ENCODE measurements around the gene ASB16.

Gene ASB16

GRCh38 chr17:44212507-44213402 lies 42.3 kb downstream of the ASB16 start:
- peaks cover 20% of the 10 kb centered on the region for H3K79me2 ChIP-seq (ENCODE audit: insufficient read depth, low read depth)
- no peaks in the 10 kb centered on the region for H3K27me3 ChIP-seq (ENCODE audit: insufficient read depth, low read depth)
- peaks cover 37% of the 10 kb centered on the region for H3K4me1 ChIP-seq (ENCODE audit: low read depth, poor library complexity, severe bottlenecking)
- H3K4me3 ChIP-seq (IDR thresholded peaks at IDR 0.05; ENCODE audit: insufficient read depth, low read depth, low read length) = no peak overlapping the region
- no peaks in the 10 kb centered on the region for H4K20me1 ChIP-seq (ENCODE audit: insufficient read depth)
- no peak overlapping the region for H2AFZ ChIP-seq (ENCODE audit: low read depth)
- no peak overlapping the region for H3K9ac ChIP-seq
- H3K36me3 ChIP-seq (ENCODE audit: insufficient read depth) = peaks cover 9% of the 10 kb centered on the region; the same call in 1 of the 2 replicates
- no peak overlapping the region for H3K27ac ChIP-seq
- H3K4me2 ChIP-seq = no peak overlapping the region
- no peak for TF ChIP-seq CTCF (conservative IDR thresholded peaks at IDR 0.05; ENCODE audit: low read depth, low read length)

- H3K27me3 ChIP-seq (ENCODE audit: insufficient read depth, low read depth) = no peaks in the 10 kb centered on the region
- H3K36me3 ChIP-seq (ENCODE audit: insufficient read depth) = peaks cover 9% of the 10 kb centered on the region; the same call in 1 of the 2 replicates
- no peaks in the 10 kb centered on the region for H4K20me1 ChIP-seq (ENCODE audit: insufficient read depth)
- TF ChIP-seq CTCF (conservative IDR thresholded peaks at IDR 0.05; ENCODE audit: low read depth, low read length) = no peak
- peaks cover 37% of the 10 kb centered on the region for H3K4me1 ChIP-seq (ENCODE audit: low read depth, poor library complexity, severe bottlenecking)
- no peak overlapping the region for H2AFZ ChIP-seq (ENCODE audit: low read depth)
- no peak overlapping the region for H3K9ac ChIP-seq
- H3K27ac ChIP-seq = no peak overlapping the region
- H3K4me2 ChIP-seq = no peak overlapping the region
- H3K4me3 ChIP-seq (IDR thresholded peaks at IDR 0.05; ENCODE audit: insufficient read depth, low read depth, low read length) = no peak overlapping the region
- peaks cover 25% of the 10 kb centered on the region for H3K79me2 ChIP-seq (ENCODE audit: insufficient read depth, low read depth)
These were observed 43.1 kb downstream of the ASB16 start for GRCh38 chr17:44213403-44214229.

GRCh38 chr17:44214230-44214494 lies 43.7 kb downstream of the ASB16 start:
- Histone ChIP-seq H3K27ac (no peak overlapping the region), H4K20me1 (ENCODE audit: insufficient read depth) (no peaks in the 10 kb centered on the region), H2AFZ (ENCODE audit: low read depth) (no peak overlapping the region), H3K4me1 (ENCODE audit: low read depth, poor library complexity, severe bottlenecking) (peaks cover 36% of the 10 kb centered on the region), H3K27me3 (ENCODE audit: insufficient read depth, low read depth) (no peaks in the 10 kb centered on the region), H3K4me3 (IDR thresholded peaks at IDR 0.05; ENCODE audit: insufficient read depth, low read depth, low read length) (no peak overlapping the region), H3K4me2 (no peak overlapping the region), H3K36me3 (ENCODE audit: insufficient read depth) (peaks cover 9% of the 10 kb centered on the region; the same call in 1 of the 2 replicates), H3K79me2 (ENCODE audit: insufficient read depth, low read depth) (peaks cover 25% of the 10 kb centered on the region), H3K9ac (no peak overlapping the region)
- TF ChIP-seq CTCF (conservative IDR thresholded peaks at IDR 0.05; ENCODE audit: low read depth, low read length) = no peak

- peaks cover 9% of the 10 kb centered on the region; the same call in 1 of the 2 replicates for H3K36me3 ChIP-seq (ENCODE audit: insufficient read depth)
- no peak overlapping the region for H2AFZ ChIP-seq (ENCODE audit: low read depth)
- TF ChIP-seq CTCF (conservative IDR thresholded peaks at IDR 0.05; ENCODE audit: low read depth, low read length) = no peak
- no peaks in the 10 kb centered on the region for H3K27me3 ChIP-seq (ENCODE audit: insufficient read depth, low read depth)
- no peak overlapping the region for H3K4me2 ChIP-seq
- no peak overlapping the region for H3K4me3 ChIP-seq (IDR thresholded peaks at IDR 0.05; ENCODE audit: insufficient read depth, low read depth, low read length)
- H3K27ac ChIP-seq = no peak overlapping the region
- H3K9ac ChIP-seq = no peak overlapping the region
- peaks cover 25% of the 10 kb centered on the region for H3K79me2 ChIP-seq (ENCODE audit: insufficient read depth, low read depth)
- H3K4me1 ChIP-seq (ENCODE audit: low read depth, poor library complexity, severe bottlenecking) = peaks cover 28% of the 10 kb centered on the region
- H4K20me1 ChIP-seq (ENCODE audit: insufficient read depth) = no peaks in the 10 kb centered on the region
These were observed 44.4 kb downstream of the ASB16 start for GRCh38 chr17:44214896-44215295.

All from KMS-11 (cell line).